CD4-positive, alpha-beta T cell treated with Interleukin-15 for 1 hour (primary cell): ENCODE results near the gene KCNC2.
"Not testable (repeated sequence)": the region's sequence is repeated elsewhere in the genome, so short reads cannot be mapped to it uniquely, and the experiment has no call there.

ENCODE experiments used
- DNase-seq: peaks from one replicate; pipeline ENCODE4 v3.0.0-alpha.2; 2020

Gene KCNC2

DNA sequence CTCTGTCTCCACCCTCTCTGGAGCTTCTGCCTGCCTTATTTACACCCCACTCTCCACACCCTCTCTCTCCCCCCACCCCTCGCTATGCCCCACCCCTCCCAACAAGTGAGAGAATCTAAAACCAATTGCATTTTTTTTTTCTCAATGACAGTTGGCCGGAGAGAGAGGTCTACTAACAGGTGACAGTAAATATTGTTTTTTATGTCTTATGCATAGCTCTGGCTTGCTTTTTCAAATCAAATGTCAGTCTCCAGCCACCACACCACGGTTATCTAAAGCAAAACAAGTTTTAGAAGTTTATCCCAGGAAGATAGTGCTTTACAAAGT is at the start of gene KCNC2:
Gene KCNC2 (minus strand): TSS at position 28 of the 327 bp plus-strand sequence.
- no peak for DNase-seq

DNA sequence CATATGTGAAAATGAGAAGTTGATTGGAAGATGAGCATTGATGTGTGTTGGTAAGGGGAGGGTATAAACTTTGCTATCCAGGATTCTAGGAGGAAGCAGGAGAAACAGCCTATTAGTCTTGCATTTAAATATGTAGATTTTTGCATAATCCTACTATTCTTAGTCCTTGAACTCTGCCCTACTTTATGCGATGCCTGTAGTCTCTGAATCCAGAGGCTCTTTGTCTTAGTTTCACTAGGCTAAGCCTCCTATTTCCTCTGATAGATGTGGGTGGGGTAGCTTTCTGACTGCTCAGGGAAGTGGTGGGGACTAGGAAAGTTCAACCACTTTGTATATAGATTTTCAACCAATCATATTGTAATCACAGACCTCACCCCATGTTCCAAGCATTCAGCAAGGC is 49.5 kb upstream of the KCNC2 start:
- DNase-seq = no peak

DNA sequence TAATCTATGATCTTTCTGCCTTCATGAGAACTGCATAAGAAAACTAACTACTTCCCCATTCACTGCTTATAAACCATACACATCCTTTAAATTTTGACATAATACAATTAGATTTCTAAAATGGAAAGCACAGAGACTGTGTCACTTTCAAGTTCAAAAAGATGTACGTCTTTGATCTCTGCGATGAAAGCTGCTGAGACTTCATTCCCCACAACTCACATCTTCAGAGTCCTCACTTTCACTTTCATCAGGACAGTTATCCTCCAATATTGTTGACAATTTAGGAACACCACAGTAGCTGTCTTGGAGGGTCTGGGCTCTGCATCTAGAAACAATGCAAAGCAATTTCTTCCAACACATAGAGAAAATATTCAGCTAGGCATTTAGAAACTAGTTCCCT is 47.9 kb upstream of the KCNC2 start:
- no peak for DNase-seq

DNA sequence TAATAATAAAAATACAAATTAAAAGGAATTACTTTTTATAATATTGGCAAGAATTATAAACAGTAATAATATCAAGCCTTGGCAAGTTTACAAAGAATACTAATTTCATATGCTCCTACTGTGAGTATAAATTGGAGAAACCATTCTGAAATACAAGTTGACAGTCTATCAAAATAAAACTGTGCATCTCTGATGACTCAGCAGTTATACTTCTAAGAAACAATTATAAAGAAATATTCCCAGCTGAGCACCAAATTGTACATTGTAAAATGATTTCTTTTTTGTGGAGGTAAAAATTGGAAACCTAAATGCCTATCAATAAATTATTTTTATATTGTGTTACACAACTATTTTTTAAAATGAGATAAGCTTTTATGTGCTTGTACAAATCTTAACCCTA is 35.5 kb upstream of the KCNC2 start:
- DNase-seq = no peak

DNA sequence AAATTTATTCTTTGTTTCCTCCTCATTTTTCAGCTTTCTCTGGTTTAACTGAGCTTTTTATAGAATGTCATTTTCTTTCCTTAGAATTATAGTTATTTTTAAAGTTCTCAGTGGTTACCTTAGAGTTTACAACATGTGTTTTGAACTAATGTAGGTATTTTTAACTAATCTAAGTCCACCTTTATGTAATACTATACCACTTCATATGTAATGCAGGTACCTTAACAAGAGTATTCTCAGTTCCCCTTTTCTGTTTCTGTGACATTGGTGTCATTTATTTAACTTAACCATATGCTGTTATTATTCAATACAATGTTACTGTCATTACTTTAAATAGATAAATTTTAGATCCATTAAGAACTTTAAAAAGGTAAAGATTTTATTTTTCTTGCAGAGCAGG is 30.3 kb upstream of the KCNC2 start:
- no peak for DNase-seq

DNA sequence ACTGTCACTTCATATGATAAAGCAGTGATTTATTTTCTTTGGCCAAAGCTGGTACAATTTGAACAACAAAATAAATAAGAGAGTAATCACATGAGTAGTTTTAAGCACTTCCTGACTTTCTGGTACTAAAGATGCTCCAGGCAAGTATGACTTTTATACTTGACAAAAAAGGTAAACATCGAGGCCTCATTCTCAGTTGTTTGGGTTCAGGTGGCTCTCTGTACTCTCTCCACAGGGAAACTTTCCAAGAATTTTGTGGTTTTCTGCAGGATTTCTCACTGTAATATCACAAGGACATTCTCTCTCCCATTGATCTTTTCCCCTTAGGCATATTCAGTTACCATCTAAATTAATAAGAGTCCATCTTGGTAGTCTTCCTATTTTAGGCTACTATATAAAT is 26.6 kb upstream of the KCNC2 start:
- no peak for DNase-seq

DNA sequence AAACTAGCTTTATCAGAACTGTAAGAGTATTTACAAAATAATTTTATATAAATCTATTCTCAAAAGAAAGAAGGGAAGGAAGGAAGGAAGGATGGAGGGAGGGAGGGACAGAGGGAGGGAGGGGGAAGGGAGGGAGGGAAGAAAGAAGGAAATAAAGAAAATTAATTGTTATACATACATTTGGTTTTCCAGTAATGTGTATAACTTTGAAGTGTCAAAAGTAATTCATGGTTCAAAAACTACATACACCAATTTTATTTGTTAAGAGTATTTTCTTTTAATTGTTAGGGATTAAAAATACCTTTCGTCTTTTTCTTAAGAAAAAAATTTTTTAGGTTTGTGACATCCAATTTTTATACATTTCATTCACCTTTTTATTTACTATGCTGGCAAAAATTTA is 17.5 kb upstream of the KCNC2 start:
- DNase-seq = no peak

DNA sequence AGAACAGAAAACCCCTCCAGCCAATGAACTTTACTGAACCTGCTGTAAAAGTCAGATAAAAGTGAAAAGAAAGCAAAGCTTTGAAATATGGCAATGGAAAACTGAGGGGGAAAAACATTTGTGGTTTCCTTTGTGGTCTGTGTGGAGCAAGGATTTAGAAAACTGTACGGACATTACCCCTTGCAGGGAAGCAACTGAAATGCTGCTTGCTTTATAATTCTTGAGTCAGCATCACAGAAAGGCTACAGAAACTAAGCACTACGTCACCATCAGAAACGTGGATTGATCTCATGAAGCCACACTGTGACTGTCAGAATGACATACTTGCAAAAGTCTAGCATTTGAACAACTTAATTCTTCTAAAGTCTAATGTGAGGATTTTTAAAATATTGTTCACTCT is 2.4 kb upstream of the KCNC2 start:
- no peak for DNase-seq

DNA sequence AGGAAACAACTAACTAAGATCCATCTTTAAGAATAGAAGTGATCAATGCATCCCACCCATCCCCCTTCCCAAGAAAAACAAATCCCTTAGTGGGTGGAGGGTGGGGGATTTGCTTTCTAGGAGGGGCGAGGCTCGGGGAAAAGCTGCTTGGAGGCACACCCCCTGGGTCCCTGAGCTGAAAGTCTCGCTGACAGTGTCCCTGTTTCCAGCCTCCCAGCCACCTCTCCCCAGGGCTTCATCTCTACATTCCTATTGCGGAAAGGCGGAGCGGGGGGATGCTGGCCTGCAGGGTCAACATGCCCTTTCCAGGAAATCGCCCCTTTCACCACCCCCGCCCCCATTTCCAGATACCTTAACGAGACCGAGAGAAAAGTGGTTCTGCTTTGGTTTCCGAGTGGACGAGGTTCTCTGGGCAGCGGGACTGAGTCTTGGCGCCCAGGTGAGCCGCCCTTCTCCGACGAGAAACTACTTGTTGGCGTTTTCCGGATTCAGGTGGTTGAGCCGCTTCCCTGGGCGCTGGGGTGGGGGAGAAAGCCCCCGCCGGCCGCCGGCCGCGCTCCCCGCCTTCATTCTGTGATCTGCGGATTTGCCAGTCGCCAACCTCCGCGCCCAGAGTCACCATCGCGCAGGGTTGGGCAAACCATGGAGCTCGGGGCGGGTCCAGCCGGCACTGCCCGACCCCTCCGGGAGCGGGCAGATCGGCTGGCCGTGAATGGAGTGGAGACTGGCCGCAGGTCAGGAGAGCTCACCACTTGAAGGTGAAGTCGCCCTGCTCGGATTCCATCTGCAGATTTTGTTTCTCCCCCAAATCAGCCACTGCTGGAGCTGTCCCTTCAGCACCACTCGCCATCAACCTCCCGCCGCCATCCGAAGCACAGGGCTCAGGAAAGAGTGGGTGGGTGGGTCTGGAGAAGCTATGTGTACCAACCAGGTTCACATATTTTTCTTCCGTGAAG is 505 bp downstream of the KCNC2 start:
- no peak for DNase-seq

DNA sequence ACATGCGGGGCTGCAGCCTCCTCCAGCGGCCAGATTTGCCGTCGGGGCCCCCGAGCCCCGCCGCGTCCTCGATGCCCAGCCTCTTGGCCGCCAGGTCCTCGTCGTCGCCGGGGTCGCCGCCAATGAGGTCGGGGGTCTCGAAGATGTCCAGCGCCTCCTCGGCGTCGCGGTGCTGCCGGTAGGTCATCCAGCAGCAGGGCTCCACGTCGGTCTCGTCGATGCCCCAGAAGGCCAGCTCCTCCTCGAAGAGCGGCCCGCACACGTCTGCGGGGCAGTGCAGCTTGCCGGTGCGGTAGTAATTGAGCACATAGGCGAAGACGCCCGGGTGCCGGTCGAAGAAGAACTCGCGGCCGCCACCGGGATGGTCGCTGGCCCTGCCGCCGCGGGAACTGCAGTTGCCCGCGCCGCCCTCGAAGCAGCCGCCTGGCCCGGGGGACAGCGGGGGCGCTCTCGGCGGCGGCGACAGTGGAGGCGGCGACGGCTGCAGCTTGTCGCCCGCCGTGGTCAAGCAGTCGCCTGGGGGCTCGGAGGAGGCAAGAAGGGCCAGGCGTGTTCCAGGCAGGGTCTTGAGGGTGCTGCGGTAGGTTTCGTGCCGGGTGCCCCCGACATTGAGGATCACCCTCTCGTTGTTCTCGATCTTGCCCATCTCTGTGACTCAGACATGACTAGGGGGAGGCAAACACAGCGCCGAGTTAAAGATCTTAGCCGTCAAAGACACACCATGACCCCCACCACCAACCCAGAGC is 2.1 kb downstream of the KCNC2 start:
- no peak for DNase-seq

DNA sequence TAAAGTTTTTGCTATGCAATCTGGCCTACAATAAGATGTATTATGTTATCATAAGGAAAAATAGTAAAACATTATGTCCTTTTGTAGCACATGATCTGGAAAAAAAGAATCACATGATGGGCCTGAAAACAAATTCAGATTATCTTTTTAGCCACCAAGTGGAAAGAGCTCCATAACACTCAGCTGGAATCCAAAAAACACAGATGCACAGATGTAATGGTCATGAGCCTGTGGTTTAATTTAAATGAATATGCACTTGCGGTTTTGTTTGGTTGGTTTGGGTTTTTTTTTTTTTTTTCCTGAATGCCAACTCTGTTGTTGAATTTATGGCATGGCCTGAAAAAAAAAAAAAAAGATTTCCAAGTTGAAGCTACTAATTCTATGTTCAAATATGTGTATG is 4.1 kb downstream of the KCNC2 start:
- no peak for DNase-seq

DNA sequence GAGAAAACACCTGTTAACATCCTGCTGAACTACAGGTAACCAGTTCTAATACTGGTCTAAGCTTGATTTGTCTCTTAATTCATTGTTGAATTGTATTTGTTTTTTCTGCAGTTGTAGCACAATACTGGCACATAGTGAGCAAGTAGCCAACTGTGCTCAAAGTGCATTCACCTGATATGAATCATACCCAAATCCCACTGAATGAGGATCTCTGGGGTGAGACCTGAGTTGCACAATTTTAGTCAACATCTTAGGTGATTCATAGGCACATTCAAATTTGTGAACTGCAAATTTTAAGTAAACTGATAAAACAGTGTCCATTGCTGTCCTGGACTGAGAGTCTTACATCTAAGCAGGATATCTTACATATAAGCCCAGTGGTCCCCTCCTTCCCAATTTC is 12.8 kb downstream of the KCNC2 start:
- no peak for DNase-seq

DNA sequence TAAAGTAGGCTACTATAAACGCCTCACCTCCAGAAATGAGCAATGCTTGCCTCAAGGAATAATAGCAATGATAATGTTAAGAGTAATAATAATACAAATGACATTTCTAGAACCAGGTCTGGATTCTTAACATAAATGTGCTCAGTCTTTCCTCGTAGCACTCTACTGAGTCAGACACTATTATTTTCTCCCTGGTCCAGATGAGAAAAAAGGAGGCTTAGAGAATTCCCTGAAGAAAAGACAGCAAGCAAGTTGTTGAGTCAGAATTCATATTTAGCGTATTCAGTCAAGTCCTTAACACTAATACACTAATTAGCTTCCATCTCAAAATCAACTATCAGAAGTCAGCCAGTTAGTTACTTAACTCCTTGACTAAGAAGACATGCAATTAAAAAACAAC is 13.2 kb downstream of the KCNC2 start:
- DNase-seq = no peak

DNA sequence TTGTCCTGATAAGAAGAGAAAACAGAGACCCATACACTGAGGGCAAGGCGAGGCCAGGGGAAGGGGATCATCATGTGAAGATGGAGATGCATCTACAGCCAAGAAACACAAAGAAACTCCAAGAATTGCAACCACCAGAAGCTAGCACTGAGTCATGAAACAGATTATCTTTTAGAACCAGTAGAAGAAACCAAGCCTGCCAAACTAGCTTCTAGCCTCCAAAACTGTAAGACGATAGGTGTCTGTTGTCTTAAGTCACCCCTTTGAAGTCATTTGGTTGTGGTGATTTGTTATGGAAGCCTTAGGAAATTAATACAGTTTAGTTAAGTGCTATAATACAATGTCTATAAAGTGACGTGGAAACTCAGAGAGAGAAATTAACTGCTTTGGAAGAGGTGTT is 15.4 kb downstream of the KCNC2 start:
- DNase-seq = no peak

DNA sequence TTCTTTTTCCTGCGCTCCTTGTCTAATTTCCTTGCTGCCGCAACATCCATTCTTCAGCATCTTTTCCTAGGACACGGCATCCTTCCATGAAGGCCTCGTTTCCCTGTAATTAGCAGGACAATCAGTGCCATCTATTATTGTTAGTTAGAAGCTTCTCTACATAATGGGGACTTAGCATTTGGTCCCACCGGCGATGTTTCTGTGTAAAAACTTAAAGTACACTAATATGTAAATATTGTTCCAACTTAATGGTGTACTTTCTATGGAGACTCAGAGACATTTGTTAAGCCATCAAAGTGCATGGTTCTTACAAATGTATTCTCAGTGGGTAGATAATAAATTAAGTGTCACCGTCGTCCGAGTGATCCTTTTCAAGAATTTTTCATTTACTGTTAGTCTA is 17.4 kb downstream of the KCNC2 start:
- no peak for DNase-seq

DNA sequence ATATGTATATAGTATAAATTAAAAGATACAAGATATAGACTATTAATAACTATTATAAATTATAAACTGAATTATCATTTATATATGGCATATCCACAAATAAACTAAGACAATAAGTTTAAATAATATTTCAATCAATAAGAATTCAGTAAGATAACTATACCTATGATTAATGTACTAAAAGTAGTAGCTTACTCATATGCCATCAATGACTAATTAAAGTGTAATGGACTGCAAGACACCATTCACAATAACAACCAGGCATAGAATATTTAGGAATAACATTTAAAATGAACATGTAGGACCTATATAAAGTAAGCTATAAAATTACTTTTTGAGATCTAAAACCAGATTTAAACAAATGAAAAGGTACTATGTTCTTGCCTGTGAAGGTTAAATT is 18.8 kb downstream of the KCNC2 start:
- no peak for DNase-seq

DNA sequence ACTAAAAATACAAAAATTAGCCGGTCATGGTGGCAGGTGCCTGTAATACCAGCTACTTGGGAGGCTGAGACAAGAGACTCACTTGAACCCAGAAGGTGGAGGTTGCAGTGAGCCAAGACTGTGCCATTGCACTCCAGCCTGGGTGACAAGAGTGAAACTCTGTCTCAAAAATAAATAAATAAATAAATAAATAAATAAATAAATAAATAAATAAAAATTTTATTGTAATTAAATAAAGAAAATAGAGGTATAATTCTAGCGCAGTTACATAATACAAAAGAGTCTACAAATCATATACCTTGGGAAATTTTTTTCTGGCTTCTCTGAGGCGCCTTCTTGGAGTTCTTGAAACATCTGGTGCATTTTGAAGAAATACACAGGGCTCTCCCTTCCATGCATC is 23.8 kb downstream of the KCNC2 start:
- DNase-seq = not testable (repeated sequence)

DNA sequence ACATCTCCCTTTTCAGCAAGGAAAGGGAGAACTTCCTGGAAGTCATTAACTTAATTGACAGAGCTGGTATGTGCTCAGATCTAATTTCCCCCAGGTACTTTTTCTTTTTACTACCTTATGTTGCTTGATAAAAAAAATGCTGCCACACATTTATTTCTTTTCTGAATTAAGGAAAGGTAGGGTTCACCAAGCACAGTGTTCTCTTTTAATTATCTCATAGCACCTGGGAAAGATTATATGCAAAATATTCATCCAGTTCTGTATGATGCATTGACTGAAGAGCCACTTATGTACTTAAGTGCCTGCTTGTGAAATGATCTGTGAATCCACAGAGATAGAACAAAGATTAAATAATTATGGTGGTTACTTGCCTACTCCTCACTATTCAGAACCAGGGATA is 25.1 kb downstream of the KCNC2 start:
- DNase-seq = no peak

DNA sequence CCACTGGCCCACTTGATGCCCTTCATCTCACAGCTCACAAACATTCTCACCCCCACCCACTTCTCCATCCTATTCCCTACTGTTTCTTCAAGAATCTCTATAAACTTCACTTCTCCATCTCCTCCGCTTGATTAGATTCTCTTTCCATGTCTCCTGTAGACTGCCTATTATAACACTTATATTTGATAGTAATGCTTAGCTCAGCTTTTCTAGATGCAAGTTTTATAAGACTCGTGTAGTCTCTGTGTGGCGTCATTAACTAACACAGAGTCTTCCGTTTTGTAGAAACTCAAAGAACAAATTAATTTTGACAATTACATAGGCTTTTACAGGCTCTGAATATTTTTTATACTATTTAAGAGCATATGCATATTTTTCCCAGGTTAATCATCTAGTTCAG is 25.7 kb downstream of the KCNC2 start:
- no peak for DNase-seq

DNA sequence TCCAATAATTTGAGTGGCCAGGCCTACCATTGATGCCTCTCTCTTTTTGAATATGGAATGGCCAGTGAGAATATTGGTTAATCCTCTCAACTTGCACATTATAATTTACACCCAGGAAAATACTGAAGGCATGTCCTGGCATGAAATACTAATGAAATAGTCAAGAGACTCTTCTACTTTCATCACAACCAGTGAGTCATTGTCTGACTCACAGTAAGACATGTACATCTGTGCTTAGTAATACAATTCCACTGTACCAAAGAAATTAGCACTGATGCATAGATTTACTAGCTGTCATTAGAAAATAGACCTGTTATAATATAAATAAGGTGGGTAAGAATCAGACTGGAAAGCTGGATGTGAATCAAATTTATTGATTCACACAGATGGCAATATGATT is 31.6 kb downstream of the KCNC2 start:
- DNase-seq = no peak

DNA sequence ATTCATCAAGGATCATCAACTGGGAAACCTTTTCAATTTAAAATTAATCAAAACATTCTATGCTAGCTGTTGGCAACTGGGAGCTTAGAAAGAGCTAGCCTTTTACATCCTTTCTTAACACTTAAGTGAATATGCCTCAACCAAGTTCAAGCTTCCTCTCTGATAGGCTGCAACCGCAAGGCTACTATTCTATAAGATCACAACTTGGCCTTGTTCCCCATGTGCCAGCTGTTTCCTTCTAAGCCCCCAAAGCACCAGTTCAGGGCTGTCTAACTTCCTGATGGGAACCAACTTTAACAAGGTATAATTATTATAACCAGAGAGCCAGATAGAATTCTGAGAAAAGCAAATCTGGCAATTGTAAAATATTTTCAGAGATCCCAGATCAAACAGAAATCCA is 37.0 kb downstream of the KCNC2 start:
- DNase-seq = no peak

DNA sequence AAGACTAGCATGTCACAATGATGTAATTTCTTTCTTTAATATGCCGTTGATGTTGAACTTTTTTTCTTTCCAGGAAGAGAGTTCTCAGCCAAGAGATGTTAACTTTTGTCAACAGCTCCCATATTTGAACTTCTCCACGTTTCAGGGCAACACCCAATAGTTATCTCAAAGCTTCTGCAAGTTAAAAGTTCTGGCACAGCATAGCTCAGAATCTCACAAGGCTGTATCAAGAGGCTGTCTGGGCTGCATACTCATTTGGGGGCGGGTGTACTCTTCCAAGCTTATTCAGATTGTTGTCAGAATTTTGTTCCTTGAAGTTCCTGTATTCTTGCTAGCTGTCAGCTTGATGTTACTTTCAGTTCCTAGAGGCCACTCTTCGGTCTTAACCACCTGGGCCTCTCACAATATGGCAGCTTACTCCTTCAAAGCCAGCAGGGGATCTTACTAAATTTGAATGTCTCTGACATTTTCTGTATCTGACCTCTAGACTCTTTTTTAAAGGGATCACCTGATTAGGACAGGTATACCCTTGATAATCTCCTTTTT is 38.9 kb downstream of the KCNC2 start:
- no peak for DNase-seq

DNA sequence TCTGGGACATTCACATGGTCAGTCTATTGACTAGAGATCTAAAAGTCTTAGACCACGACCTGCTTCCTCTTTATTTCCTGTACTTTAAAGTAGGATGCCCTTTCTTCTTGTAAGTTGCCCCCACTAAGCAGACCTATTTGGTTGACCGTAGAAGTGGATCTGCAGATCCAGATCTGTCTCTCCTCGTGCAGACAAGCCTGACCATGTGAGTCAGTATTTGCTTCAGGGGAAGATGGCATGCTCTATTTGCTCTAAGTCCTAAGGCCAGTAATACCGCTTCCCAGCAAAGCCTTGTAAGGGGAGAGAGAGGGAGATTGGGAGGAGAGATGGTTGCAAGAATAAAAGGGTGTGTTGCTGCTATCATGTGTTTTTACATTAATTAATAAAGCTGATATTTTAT is 46.8 kb downstream of the KCNC2 start:
- no peak for DNase-seq

DNA sequence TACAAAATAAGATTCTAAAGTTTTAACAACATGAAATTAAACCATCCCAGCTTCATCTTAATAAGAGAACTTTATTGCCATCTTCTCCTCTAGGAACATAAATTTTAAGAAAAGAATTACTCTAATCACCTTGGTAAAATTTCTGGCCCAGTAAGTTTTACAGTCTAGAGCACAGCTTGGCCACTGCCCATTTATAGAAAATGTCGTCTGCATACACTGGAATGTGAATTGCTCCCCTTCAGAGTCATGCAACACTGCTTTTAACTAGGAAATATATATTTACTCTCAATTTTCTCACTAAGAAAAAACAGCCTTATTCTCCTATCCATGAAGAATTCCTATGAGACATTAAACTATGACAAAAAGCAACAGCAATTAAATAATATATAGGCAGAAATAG is 48.2 kb downstream of the KCNC2 start:
- DNase-seq = no peak
